GM19238 (cell line): ENCODE measurements around the gene TGM5.
A peak's percentile ranks its signal among the peaks of the same experiment; 100 is the strongest.
"Not testable (repeated sequence)": the region's sequence is repeated elsewhere in the genome, so short reads cannot be mapped to it uniquely, and the experiment has no call there.

Experiments used
- DNase-seq: peaks from one replicate; pipeline ENCODE4 v3.0.0; 2011; ENCODE audit warnings: low spot score; ENCODE audit not compliant: insufficient read length

Gene TGM5

GRCh38 chr15:43275740-43276562 is 9.2 kb upstream of the TGM5 start:
- no peak for DNase-seq

- DNase-seq = no peak
These were observed 7.4 kb upstream of the TGM5 start for GRCh38 chr15:43274136-43274535.

GRCh38 chr15:43273243-43273642 is 6.5 kb upstream of the TGM5 start:
- DNase-seq = no peak

- DNase-seq = not testable (repeated sequence)
These were observed 5.2 kb upstream of the TGM5 start for GRCh38 chr15:43271908-43272307.

GRCh38 chr15:43270676-43271306 is 4.1 kb upstream of the TGM5 start:
- DNase-seq = no peak

GRCh38 chr15:43270113-43270665 is 3.5 kb upstream of the TGM5 start:
- no peak for DNase-seq

- no peak for DNase-seq
These were observed 1.7 kb upstream of the TGM5 start for GRCh38 chr15:43268111-43269105.

- DNase-seq = no peak
These were observed 711 bp upstream of the TGM5 start for GRCh38 chr15:43267439-43267838.

- no peak for DNase-seq
These were observed 342 bp downstream of the TGM5 start for GRCh38 chr15:43266386-43266785.

GRCh38 chr15:43260011-43260615 is 6.6 kb downstream of the TGM5 start:
- no peak for DNase-seq

- no peak for DNase-seq
These were observed 7.9 kb downstream of the TGM5 start for GRCh38 chr15:43258781-43259180.

- DNase-seq = no peak
These were observed 10.4 kb downstream of the TGM5 start for GRCh38 chr15:43256341-43256740.

GRCh38 chr15:43255376-43255775 is 11.4 kb downstream of the TGM5 start:
- DNase-seq = no peak

GRCh38 chr15:43253431-43254403 is 13.0 kb downstream of the TGM5 start:
- no peak for DNase-seq

GRCh38 chr15:43251871-43252250 is 14.9 kb downstream of the TGM5 start:
- no peak for DNase-seq

- DNase-seq = no peak
These were observed 15.4 kb downstream of the TGM5 start for GRCh38 chr15:43251185-43251870.

- no peak for DNase-seq
These were observed 15.9 kb downstream of the TGM5 start for GRCh38 chr15:43250785-43251184.

GRCh38 chr15:43249699-43250203 is 17.0 kb downstream of the TGM5 start:
- DNase-seq = peak; percentile 58

- no peak for DNase-seq
These were observed 17.5 kb downstream of the TGM5 start for GRCh38 chr15:43249236-43249635.
